Ovary (tissue), 3 donors: ENCODE results near the gene TSSC4.

Source experiments
- EP300 ChIP-seq: sonication (generic); formaldehyde crosslinking; IDR thresholded peaks from one replicate; pipeline ENCODE4 v1.6.1; 2017; ENCODE audit warnings: antibody characterized with exemption
- POLR2A ChIP-seq: fragments of 450-650 bp; IDR thresholded peaks from one replicate; pipeline ENCODE4 v1.6.1; 2017; ENCODE audit warnings: antibody characterized with exemption, mild to moderate bottlenecking, moderate library complexity
- TF ChIP-seq, protein P1 (sequence below), 3 donors: fragments of 450-650 bp in 2 of 3; fragments of 200-600 bp in 1 of 3; IDR thresholded peaks; one replicate each; pipeline versions ENCODE4 v1.5.1 to v1.8.0; 2016 to 2022; ENCODE audit warnings: antibody characterized with exemption in 3 of 3, mild to moderate bottlenecking in 1 of 3
- donor health status: DM: no; HTN: no; CAD: no.

DNA sequence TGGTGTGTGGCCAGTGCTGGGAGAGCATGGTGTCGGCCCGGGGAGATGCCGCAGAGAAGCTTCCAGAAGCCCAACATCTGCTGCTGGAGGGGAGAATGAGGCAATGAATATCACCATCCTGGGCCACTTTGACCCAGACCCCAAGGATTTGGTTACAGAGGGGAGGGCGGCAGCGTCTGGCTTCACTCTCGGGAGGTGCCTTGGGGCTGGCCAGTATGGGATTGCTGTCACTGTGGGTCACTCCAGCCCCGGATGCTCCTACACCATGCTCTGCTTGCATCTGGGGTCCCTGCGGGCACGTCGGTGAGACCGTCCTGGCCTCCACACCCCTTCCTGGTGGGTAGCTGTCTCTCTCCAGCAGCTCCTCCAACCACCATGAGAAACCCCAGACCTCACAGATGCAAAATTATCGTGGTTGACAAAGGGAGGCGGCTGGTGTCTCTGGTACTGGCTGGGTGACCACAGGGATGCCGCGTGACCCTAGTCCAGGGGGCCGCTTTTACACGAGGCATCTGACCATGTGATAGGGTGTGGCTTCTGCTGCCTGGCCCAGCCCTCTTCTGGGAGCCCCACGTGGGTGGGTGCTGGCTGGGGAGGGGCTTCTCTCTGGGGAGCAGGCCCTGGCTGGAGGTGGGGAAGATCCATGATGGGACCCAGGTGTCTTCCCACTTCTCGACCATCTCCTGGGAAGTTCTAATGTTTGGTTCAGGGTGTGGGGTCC is 49.9 kb downstream of the TSSC4 start:
- TF ChIP-seq, protein P1, sequence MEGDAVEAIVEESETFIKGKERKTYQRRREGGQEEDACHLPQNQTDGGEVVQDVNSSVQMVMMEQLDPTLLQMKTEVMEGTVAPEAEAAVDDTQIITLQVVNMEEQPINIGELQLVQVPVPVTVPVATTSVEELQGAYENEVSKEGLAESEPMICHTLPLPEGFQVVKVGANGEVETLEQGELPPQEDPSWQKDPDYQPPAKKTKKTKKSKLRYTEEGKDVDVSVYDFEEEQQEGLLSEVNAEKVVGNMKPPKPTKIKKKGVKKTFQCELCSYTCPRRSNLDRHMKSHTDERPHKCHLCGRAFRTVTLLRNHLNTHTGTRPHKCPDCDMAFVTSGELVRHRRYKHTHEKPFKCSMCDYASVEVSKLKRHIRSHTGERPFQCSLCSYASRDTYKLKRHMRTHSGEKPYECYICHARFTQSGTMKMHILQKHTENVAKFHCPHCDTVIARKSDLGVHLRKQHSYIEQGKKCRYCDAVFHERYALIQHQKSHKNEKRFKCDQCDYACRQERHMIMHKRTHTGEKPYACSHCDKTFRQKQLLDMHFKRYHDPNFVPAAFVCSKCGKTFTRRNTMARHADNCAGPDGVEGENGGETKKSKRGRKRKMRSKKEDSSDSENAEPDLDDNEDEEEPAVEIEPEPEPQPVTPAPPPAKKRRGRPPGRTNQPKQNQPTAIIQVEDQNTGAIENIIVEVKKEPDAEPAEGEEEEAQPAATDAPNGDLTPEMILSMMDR (IDR thresholded peaks at IDR 0.05): no peak
- TF ChIP-seq POLR2A: no peak
- TF ChIP-seq EP300: no peak
